Kidney epithelial cell (primary cell): ENCODE results near the gene WNT7A. TPM values are rescaled to one million over a fixed set of nuclear protein-coding genes. Genes with fewer than 3 reads are reported as not detected.

Experiments
- DNase-seq: peaks from one replicate; pipeline ENCODE4 v3.0.0-alpha.2; 2010; ENCODE audit warnings: low read depth
- H3K27me3 ChIP-seq: 2 replicates; pipeline ENCODE4 v1.6.0; 2011; ENCODE audit warnings: low read length; ENCODE audit not compliant: control insufficient read depth, insufficient read depth
- H3K36me3 ChIP-seq: 2 replicates; pipeline ENCODE4 v1.5.1; 2011; ENCODE audit warnings: low read length; ENCODE audit not compliant: control insufficient read depth, insufficient read depth
- H3K4me3 ChIP-seq: 2 replicates; pipeline ENCODE4 v1.5.1; 2011; ENCODE audit warnings: low read depth, mild to moderate bottlenecking, control low read depth, low read length
- total RNA-seq: library from RNA; depleted of rRNA; stranded (reverse); fragments of >200 nt; gene quantifications from 2 replicates; pipeline ENCODE4 v1.2.3, GENCODE V29; 2015
- TF ChIP-seq, protein P1 (sequence below): IDR thresholded peaks from 2 replicates; pipeline ENCODE4 v1.5.1; 2011; ENCODE audit warnings: mild to moderate bottlenecking, moderate library complexity, low read length, control low read depth, inconsistent platforms; ENCODE audit not compliant: insufficient read depth, poor library complexity, severe bottlenecking

Gene WNT7A
- total RNA-seq, 1 donor from 2014 or later: 14.4 TPM

DNA sequence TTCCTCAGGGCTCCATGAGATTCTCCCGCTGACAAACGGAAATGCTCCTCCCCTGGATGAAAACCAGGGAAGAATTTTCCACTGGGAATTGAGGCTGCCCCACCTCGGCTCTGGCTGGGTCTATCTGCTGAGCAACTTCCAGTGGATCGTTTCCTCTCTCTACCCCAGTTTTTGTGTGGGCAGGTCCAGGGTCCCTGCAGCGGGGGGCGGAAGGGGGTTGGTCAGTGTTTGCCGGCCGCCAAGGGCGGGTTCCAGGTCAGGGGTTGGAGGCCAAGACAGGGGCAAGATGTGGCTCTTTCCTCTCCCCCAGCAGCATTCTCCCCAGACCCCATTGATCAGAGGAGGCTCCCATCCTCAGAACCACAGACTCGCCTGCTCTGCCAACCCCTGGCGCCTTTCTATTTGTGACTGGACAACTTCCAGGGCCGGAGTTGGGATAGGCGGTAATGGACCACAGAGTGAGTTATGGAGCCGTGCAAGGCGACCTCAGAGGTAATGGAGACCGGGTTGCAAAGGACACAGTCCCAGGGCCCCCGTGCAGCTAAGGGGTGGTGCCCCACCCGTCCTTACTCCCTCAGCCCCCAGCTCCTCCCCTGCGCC is 92.2 kb downstream of the WNT7A start:
- no peak for DNase-seq
- Histone ChIP-seq H3K36me3 (no peaks in the 10 kb centered on the region), H3K4me3 (no peak overlapping the region), H3K27me3 (peaks cover 11% of the 10 kb centered on the region)
- TF ChIP-seq, protein P1, sequence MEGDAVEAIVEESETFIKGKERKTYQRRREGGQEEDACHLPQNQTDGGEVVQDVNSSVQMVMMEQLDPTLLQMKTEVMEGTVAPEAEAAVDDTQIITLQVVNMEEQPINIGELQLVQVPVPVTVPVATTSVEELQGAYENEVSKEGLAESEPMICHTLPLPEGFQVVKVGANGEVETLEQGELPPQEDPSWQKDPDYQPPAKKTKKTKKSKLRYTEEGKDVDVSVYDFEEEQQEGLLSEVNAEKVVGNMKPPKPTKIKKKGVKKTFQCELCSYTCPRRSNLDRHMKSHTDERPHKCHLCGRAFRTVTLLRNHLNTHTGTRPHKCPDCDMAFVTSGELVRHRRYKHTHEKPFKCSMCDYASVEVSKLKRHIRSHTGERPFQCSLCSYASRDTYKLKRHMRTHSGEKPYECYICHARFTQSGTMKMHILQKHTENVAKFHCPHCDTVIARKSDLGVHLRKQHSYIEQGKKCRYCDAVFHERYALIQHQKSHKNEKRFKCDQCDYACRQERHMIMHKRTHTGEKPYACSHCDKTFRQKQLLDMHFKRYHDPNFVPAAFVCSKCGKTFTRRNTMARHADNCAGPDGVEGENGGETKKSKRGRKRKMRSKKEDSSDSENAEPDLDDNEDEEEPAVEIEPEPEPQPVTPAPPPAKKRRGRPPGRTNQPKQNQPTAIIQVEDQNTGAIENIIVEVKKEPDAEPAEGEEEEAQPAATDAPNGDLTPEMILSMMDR: no peak

DNA sequence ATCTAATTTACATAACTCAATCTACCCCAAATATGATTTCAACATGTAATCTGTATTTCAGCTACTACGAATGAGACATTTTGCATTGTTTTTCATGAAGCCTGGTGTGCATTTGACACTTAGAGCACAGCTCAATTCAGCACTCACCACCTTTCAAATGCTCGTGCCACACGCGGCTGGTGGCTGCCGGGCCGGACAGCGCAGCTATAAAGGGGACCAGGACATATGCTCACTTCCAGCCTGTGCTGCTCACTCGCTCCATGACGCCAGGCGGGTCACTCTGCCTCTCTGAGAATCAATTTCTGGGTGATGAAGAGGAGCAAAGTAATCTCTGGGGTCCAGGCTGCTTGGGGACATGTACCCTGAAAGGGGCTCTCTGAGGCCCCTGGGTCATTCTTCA is 93.1 kb downstream of the WNT7A start:
- H3K27me3 ChIP-seq: peaks cover 3% of the 10 kb centered on the region
- no peak for DNase-seq
- TF ChIP-seq, protein P1: no peak
- no peaks in the 10 kb centered on the region for H3K36me3 ChIP-seq
- H3K4me3 ChIP-seq: no peak overlapping the region

DNA sequence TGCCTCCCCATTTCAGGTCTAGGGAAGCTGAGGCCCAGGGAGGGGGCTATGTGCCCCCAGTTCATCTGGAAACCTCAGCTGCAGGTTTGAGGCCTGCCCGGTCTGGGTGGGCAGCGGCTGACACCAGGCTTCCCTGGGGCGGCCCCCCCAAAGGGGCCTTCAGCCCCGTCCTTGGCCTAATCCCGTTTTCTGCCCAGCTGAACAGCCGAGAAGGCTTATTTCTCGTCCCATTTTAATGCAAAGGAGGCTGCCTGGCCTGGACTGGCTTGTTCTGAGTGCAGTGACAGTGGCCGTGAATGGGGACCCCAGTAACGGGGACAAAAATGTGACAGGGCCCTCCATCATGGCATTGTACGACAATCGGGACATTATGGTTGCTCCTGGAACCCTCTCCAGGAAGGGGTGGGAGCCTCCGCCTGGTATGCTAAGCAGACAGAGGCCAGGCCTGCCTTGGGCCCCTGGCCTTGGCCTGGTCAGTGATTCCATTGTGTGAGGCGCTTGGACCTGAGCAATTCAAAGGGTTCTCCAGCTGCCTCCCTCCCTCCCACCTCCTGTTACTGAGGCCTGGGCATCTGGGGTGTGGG is 93.9 kb downstream of the WNT7A start:
- Histone ChIP-seq H3K36me3 (no peaks in the 10 kb centered on the region), H3K27me3 (no peaks in the 10 kb centered on the region), H3K4me3 (no peak overlapping the region)
- DNase-seq: no peak
- TF ChIP-seq, protein P1: no peak

DNA sequence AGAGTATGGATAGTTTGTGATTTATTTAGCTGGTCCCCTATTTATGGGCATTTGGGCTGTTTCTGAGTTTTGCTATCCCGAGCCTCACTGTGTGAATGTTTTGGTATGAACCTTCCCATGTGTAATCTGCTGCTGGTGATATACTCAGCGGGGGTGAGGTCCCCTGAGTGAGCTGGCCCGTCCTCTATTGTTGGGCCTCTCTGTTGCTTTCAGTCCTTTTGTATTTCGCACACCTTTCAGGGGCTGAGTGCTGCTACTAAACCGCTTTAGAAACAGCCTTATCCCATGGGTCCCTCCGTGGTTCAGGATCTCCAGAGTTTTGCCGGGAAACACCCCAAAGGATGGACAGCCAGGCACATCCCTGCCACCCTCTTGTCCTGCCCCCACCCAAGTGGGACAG is 94.5 kb downstream of the WNT7A start:
- H3K4me3 ChIP-seq: no peak overlapping the region
- TF ChIP-seq, protein P1: no peak
- H3K36me3 ChIP-seq: no peaks in the 10 kb centered on the region
- no peaks in the 10 kb centered on the region for H3K27me3 ChIP-seq
- no peak for DNase-seq

DNA sequence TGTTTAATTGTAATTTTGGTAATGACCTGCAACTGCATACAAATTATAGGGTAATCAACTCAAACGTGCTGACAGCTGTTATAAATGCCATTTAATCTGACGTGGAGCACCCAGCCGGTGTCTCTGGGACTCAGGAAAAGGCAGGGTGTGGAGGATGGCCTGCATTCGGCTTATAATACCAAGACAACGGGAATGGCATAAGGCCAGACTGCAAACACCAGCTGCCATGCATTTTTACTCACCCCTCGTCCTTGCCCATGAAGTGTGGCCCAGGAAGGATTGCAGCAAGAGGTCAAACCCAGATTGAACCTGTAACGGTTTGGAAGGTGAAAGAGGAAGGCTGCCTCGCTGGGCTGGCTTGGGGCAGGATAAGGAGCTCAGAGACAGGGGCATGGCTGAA is 96.4 kb downstream of the WNT7A start:
- no peak for DNase-seq
- TF ChIP-seq, protein P1: no peak
- H3K36me3 ChIP-seq: no peaks in the 10 kb centered on the region
- H3K4me3 ChIP-seq: no peak overlapping the region
- H3K27me3 ChIP-seq: no peaks in the 10 kb centered on the region

DNA sequence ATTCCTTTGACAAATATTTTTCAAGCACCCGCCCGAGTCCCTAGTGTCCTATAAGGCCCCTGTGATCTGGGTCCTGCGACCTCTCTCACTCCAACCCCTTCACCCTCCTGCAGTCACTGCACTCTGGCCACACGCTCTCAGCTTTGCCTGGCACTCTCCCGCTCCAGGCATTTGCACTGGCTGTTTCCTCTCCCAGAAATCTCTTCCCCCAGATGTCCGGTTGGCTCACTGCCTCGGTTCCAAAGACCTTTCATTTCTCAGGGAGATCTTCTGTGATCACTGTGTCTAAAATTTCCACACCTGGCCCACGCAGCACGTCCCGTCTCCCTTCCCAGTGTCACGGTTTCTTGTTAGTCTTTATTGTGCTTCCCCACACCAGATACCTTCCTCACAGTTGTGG is 97.4 kb downstream of the WNT7A start:
- Histone ChIP-seq H3K36me3 (no peaks in the 10 kb centered on the region), H3K4me3 (no peak overlapping the region), H3K27me3 (no peaks in the 10 kb centered on the region)
- DNase-seq: no peak
- TF ChIP-seq, protein P1: no peak
